Stomach (tissue), 4 donors: ENCODE data around the gene ZNF423.

Experiments
- CTCF ChIP-seq, 7 experiments: fragments of 450-650 bp in 4 of 7; fragments of 200-600 bp in 3 of 7; sonication (generic) in 3 of 7; IDR thresholded peaks; one replicate each; pipeline ENCODE4 v1.5.1; 2016 to 2019; ENCODE audit warnings: antibody characterized with exemption in 7 of 7, control low read depth in 2 of 7, mild to moderate bottlenecking in 1 of 7
- EP300 ChIP-seq: sonication (generic); formaldehyde crosslinking; IDR thresholded peaks from one replicate; pipeline ENCODE4 v1.6.1; 2017; ENCODE audit warnings: antibody characterized with exemption
- POLR2A ChIP-seq, 4 donors: fragments of 450-650 bp; IDR thresholded peaks; one replicate each; pipeline ENCODE4 v1.6.1; 2016; ENCODE audit warnings: antibody characterized with exemption in 4 of 4, control low read depth in 2 of 4, mild to moderate bottlenecking in 1 of 4, moderate library complexity in 1 of 4
- POLR2AphosphoS5 ChIP-seq, 3 donors: sonication (generic); formaldehyde crosslinking; IDR thresholded peaks; one replicate each; pipeline ENCODE4 v1.6.1; 2016; ENCODE audit warnings: antibody characterized with exemption in 3 of 3

GRCh38 chr16:49630783-49631182, 225.1 kb downstream of the ZNF423 start:
- TF ChIP-seq CTCF (IDR thresholded peaks at IDR 0.05) (no peak), EP300 (no peak), POLR2AphosphoS5 (IDR thresholded peaks at IDR 0.05) (no peak), POLR2A (IDR thresholded peaks at IDR 0.05) (no peak)
